Parathyroid adenoma (tissue), 2 donors: ENCODE measurements around the gene RALGAPB.

Source experiments
- H2AFZ ChIP-seq: fragments of 300-600 bp; sonication (generic); one replicate; pipeline ENCODE4 v1.7.0; 2017; ENCODE audit warnings: antibody characterized with exemption, mild to moderate bottlenecking
- H3K27ac ChIP-seq: fragments of 300-600 bp; sonication (generic); one replicate; pipeline ENCODE4 v1.7.0; 2017
- H3K27me3 ChIP-seq: fragments of 300-600 bp; sonication (generic); one replicate; pipeline ENCODE4 v1.7.0; 2017; ENCODE audit warnings: low read length; ENCODE audit not compliant: control insufficient read depth, insufficient read depth
- H3K36me3 ChIP-seq: fragments of 300-600 bp; sonication (generic); one replicate; pipeline ENCODE4 v1.7.0; 2017; ENCODE audit warnings: low read length; ENCODE audit not compliant: control insufficient read depth, insufficient read depth
- H3K4me1 ChIP-seq: fragments of 300-600 bp; sonication (generic); one replicate; pipeline ENCODE4 v1.7.0; 2017; ENCODE audit warnings: control low read depth
- H3K4me2 ChIP-seq: fragments of 300-600 bp; sonication (generic); one replicate; pipeline ENCODE4 v1.7.0; 2017; ENCODE audit warnings: low read length
- H3K4me3 ChIP-seq: fragments of 300-600 bp; sonication (generic); one replicate; pipeline ENCODE4 v1.7.0; 2017; ENCODE audit warnings: low read depth, low read length
- H3K79me2 ChIP-seq: fragments of 300-600 bp; sonication (generic); one replicate; pipeline ENCODE4 v1.7.0; 2017; ENCODE audit warnings: control low read depth
- H3K9ac ChIP-seq: fragments of 300-600 bp; sonication (generic); one replicate; pipeline ENCODE4 v1.7.0; 2017; ENCODE audit warnings: mild to moderate bottlenecking
- H3K9me3 ChIP-seq: fragments of 300-600 bp; sonication (generic); one replicate; pipeline ENCODE4 v1.7.0; 2017; ENCODE audit warnings: low read length; ENCODE audit not compliant: control insufficient read depth
- TF ChIP-seq, protein P1 (sequence below): fragments of 300-600 bp; sonication (generic); IDR thresholded peaks from one replicate; pipeline ENCODE4 v1.7.0; 2017; ENCODE audit warnings: antibody characterized with exemption, mild to moderate bottlenecking
- donor health status: primary hyperparathyroidism.

Gene RALGAPB

DNA sequence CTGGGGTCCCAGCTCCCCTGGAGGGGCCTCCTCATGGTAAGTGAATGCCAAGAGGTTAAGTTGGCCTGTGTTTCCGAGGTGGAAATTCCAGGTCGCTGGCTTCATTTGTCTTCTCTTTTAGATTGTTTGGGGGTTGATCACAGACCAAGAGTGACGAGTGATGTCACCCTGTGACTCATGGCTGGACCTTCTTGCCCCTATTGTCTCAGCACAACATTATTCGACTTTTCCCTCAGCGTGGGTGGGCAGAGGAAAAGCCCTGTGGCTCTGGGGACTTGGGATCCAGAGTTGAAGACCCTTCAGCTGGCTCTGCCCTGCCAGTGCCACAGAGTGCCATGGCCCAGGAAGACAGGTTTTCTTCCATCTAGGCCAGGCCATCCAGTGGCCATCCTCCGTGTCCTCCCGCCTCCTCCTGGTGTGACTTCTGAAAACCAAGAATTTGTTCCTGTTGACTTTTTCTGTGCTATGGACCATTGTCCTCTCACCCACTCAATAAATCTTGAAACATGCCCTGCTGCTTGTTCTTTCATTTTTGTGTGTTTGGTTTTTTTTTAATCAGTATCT, 22.1 kb upstream of the RALGAPB start:
- Histone ChIP-seq H3K36me3 (no peaks in the 10 kb centered on the region), H2AFZ (no peak overlapping the region), H3K27ac (no peak overlapping the region), H3K4me3 (no peak overlapping the region), H3K79me2 (no peaks in the 10 kb centered on the region), H3K4me2 (no peak overlapping the region), H3K27me3 (no peaks in the 10 kb centered on the region), H3K9ac (no peak overlapping the region), H3K9me3 (no peaks in the 10 kb centered on the region), H3K4me1 (peaks cover 5% of the 10 kb centered on the region)
- TF ChIP-seq, protein P1, sequence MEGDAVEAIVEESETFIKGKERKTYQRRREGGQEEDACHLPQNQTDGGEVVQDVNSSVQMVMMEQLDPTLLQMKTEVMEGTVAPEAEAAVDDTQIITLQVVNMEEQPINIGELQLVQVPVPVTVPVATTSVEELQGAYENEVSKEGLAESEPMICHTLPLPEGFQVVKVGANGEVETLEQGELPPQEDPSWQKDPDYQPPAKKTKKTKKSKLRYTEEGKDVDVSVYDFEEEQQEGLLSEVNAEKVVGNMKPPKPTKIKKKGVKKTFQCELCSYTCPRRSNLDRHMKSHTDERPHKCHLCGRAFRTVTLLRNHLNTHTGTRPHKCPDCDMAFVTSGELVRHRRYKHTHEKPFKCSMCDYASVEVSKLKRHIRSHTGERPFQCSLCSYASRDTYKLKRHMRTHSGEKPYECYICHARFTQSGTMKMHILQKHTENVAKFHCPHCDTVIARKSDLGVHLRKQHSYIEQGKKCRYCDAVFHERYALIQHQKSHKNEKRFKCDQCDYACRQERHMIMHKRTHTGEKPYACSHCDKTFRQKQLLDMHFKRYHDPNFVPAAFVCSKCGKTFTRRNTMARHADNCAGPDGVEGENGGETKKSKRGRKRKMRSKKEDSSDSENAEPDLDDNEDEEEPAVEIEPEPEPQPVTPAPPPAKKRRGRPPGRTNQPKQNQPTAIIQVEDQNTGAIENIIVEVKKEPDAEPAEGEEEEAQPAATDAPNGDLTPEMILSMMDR: no peak

DNA sequence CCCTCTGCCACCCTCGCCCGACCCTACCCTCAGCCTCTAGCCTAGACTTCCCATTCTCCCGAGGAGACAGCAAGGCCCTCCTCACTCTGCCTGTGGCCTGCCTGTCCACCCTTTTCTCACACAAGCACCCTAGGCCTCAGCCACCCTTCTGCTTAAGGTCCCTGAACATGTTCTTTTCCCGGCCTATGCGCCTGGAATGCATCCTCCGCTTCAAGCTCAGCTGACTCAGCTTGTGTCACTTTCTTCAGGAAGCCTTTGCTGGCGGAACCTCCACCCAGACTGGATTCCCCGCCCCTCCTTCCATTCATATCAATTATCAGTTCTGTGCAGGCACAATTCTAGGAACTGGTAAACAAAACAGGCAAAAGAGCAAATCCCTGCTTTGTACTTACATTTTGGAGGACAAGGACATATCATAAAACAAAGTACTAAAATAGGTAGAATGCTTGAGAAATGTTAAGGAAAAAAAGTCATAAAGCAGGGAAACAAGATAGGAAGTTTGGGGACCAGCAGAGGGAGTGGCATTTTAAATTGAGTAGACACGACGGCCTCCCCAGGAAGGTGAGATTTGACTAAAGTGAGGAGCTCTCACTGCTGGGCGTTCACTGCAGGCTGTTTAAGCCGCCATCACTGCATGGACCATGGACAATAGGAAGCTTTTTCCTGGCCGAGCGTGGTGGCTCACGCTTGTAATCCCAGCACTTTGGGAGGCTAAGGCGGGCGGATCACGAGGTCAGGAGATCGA, 19.6 kb upstream of the RALGAPB start:
- no peaks in the 10 kb centered on the region for H3K4me1 ChIP-seq
- no peak overlapping the region for H3K4me2 ChIP-seq
- no peak overlapping the region for H3K27ac ChIP-seq
- no peak overlapping the region for H3K4me3 ChIP-seq
- H3K36me3 ChIP-seq: no peaks in the 10 kb centered on the region
- no peaks in the 10 kb centered on the region for H3K9me3 ChIP-seq
- TF ChIP-seq, protein P1: no peak
- no peaks in the 10 kb centered on the region for H3K79me2 ChIP-seq
- no peaks in the 10 kb centered on the region for H3K27me3 ChIP-seq
- H2AFZ ChIP-seq: peak overlapping the region; percentile 30
- H3K9ac ChIP-seq: no peak overlapping the region

DNA sequence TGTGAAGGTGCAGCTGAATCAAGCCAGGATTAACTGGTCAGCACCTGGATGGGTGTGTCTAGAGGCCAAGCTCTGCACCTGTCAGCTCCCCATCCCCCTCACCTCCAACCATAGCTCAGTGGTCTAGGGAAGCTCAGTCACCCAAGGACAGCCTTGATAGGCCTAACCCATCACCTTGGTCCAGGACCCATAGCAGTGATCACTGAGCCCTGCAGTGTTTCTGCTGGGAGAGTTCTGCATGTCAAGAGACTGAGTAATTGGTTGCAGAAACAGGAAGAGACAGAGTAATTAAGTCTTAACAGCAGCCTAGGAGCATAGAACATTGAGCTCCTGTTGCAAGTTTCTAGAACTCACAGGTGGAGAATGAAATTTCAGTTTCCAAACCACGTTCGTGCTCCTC, 18.7 kb upstream of the RALGAPB start:
- no peak overlapping the region for H3K4me3 ChIP-seq
- no peaks in the 10 kb centered on the region for H3K4me1 ChIP-seq
- H3K4me2 ChIP-seq: no peak overlapping the region
- H3K27ac ChIP-seq: no peak overlapping the region
- H3K27me3 ChIP-seq: no peaks in the 10 kb centered on the region
- TF ChIP-seq, protein P1: no peak
- H3K36me3 ChIP-seq: no peaks in the 10 kb centered on the region
- H3K9me3 ChIP-seq: no peaks in the 10 kb centered on the region
- no peak overlapping the region for H2AFZ ChIP-seq
- H3K9ac ChIP-seq: no peak overlapping the region
- H3K79me2 ChIP-seq: no peaks in the 10 kb centered on the region

DNA sequence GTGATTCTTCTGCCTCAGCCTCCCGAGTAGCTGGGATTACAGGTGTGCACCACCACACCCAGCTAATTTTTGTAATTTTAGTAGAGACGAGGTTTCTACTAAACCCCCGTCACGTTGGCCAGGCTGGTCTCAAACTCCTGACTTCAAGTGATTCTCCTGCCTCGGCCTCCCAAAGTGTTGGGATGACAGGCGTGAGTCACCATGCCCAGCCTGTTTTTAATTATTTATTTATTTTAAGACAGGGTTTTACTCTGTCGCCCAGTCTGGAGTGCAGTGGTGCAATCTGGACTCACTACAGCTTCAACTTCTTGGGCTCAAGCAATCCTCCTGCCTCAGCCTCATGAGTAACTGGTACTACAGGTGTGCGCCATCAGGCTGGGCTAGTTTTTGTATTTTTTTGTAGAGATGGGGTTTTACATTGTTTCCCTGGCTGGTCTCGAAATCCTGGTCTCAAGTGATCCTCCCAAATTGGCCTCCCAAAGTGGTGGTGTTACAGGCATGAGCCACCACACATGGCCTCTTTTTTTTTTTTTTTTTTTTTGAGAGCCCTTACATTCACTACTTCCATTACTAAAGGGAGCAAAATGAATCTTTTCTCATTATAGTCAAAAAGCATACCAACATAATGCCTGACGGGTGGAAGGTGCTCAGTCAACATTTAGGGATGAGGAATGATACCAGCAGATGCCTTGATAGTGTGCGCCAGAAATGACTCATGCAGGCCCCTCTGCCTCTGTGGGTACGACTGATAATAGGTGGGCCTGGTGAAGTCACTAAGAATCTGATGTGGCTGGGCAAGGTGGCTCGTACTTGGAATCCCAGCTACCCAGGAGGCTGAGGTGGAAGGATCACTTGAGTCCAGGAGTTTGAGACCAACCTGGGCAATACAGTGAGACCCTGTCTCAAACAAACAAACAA, 17.8 kb upstream of the RALGAPB start:
- H3K4me1 ChIP-seq: no peaks in the 10 kb centered on the region
- no peak overlapping the region for H2AFZ ChIP-seq
- no peak overlapping the region for H3K27ac ChIP-seq
- no peak overlapping the region for H3K9ac ChIP-seq
- H3K4me2 ChIP-seq: no peak overlapping the region
- H3K4me3 ChIP-seq: no peak overlapping the region
- H3K27me3 ChIP-seq: no peaks in the 10 kb centered on the region
- no peaks in the 10 kb centered on the region for H3K36me3 ChIP-seq
- TF ChIP-seq, protein P1: no peak
- no peaks in the 10 kb centered on the region for H3K79me2 ChIP-seq
- no peaks in the 10 kb centered on the region for H3K9me3 ChIP-seq
